HG03460 (cell line): ENCODE measurements around the gene RPS4Y1.
A peak's percentile ranks its signal among the peaks of the same experiment; 100 is the strongest.
"Not testable (repeated sequence)": the region's sequence is repeated elsewhere in the genome, so short reads cannot be mapped to it uniquely, and the experiment has no call there.

Experiments used
- ATAC-seq: cut with Tn5 transposase; IDR thresholded peaks from one replicate; pipeline ENCODE4 v1.9.1; 2021; ENCODE audit not compliant: unreplicated experiment

Gene RPS4Y1

DNA sequence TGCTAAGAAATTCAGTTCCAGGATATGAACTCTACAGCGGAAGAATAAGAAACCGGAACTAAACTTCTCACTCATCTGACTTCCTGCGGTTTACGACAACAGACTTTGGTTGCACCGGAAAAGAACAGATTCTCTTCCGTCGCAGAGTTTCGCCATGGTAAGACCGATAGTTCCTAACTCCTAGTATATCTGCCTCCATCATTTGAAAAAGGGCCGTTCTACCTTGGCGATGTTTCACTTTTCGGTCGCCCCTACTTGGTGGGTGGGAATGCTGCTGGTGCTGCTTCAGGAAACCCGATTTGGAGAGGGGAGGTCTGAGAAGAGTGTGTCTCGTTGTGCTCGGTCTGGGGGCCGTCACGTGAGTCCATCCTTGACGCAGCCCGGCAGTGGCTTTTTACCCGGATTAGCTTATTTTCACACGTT is at the start of gene RPS4Y1:
RPS4Y1 (plus strand) TSS at position 132 of the 423 bp plus-strand sequence; CDS start at position 155, 23 bp downstream.
- ATAC-seq = peak; percentile 84

- no peak for ATAC-seq
These were observed 44.4 kb upstream of the RPS4Y1 start for GRCh38 chrY:2796977-2797523.

- ATAC-seq = no peak
These were observed 43.4 kb upstream of the RPS4Y1 start for GRCh38 chrY:2797991-2798390.

DNA sequence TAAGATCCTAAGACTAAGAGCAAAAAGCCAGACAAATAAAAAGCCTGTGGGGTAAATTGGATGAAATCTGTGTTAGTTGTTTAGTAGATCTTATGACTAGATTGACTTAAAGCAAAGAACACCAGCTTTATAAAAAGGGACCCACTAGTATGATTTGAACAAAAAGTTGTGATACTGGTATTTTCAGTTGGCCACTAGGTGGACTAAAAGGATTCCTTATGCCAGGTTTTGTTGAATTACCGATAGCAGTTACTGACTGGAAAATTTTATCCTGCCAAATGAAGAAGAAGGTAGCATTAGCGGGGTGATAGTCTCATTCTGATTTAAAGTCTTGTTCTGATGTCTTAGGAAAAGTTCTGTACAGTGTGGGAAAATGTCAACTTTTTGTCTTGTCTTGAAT is 41.2 kb upstream of the RPS4Y1 start:
- no peak for ATAC-seq

GRCh38 chrY:2817146-2817896 is 24.1 kb upstream of the RPS4Y1 start:
- ATAC-seq = not testable (repeated sequence)

DNA sequence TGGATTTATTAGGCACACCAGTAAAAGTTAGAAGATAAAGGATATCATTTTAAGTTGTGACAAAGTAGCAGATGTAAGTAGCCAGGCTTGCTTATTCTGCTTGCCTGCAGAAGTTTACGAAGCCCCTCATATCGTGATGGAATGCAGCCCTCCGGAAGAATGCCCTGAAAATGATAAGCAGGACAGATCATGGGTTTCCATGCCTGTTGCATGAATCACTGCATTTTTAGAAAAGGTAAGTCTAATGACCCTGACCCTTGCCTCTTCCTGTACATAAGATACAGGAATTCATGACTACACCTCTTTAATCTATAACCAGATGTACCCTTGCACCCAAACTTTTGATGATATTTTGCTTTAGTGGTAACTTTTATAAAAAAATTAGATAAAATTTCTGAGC is 16.9 kb upstream of the RPS4Y1 start:
- no peak for ATAC-seq

DNA sequence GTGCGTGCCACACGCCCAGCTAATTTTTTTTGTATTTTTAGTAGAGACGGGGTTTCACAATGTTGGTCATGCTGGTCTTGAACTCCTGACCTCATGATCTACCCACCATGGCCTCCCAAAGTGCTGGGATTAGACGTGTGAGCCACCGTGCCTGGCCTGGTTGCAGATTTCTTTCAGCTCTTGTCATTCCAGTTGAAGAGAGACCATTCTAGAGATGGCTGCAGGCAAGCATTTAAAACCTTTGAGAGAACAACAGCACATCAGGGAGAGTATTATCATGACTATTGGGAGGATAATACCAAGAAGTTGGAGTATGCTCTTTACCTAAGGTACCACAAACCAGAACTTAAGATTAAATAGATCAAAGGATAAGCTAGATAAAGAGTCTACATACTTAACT is 12.9 kb upstream of the RPS4Y1 start:
- ATAC-seq = no peak

GRCh38 chrY:2835230-2835629 is 6.2 kb upstream of the RPS4Y1 start:
- ATAC-seq = no peak

GRCh38 chrY:2837078-2837477 is 4.3 kb upstream of the RPS4Y1 start:
- no peak for ATAC-seq

- no peak for ATAC-seq
These were observed 3.5 kb upstream of the RPS4Y1 start for GRCh38 chrY:2837932-2838331.

GRCh38 chrY:2846791-2847190 is 5.4 kb downstream of the RPS4Y1 start:
- ATAC-seq = no peak

DNA sequence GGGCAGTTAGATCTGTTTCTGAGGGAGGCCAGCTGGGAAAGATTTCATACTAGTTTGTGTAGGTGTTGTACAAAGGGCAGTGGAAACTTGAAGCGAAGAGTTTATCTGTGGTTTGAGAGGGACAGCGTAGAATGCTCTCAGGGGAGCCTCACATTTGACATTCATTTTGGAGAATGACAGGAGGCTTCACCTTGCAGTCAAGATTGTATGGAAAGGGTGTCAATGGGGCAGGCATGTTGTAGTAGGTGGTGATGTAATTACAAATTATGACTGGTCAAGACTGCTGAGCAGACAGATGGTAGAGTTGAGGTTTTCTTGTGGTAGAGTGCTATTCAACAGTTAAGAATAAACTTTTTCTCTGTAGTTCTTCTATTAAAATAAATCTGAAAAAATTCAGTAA is 7.0 kb downstream of the RPS4Y1 start:
- no peak for ATAC-seq

- ATAC-seq = no peak
These were observed 8.0 kb downstream of the RPS4Y1 start for GRCh38 chrY:2849368-2849767.

- ATAC-seq = no peak
These were observed 12.9 kb downstream of the RPS4Y1 start for GRCh38 chrY:2854145-2854774.

DNA sequence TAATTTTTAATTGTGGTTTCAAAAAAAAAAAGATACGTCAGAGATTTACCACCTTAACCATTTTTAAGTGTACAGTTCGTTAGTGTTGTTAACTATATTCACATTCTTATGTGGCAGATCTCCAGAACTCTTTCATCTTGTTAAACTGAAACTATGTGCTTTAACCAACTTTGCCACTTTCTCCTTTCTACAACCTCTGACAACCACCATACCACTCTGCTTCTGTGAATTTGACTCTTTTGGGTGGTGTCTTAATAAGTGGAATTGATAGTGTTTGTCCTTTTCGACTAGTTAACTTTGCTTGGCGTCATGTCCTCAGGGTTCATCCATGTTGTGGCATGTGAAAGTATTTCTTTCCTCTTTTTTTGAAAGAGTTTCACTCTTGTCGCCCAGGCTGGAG is 15.7 kb downstream of the RPS4Y1 start:
- ATAC-seq = no peak

DNA sequence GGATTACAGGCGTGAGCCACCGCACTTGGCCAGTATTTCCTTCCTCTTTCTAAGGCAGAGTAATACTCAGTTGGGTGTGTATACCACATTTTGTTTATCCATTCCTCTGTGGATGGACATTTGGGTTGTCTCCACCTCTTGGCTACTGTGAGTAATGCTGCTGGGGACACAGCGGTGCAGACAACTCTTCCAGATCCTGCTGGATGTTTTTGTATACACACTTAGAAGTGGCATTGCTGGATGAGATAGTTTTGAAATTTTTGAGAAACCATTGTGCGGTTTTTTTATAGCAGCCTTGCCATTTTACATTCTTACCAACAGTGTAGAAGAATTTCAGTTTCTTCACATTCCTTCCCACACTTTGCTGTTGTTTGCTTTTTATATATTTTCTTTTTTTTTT is 16.3 kb downstream of the RPS4Y1 start:
- ATAC-seq = no peak

- no peak for ATAC-seq
These were observed 18.4 kb downstream of the RPS4Y1 start for GRCh38 chrY:2859782-2860181.

DNA sequence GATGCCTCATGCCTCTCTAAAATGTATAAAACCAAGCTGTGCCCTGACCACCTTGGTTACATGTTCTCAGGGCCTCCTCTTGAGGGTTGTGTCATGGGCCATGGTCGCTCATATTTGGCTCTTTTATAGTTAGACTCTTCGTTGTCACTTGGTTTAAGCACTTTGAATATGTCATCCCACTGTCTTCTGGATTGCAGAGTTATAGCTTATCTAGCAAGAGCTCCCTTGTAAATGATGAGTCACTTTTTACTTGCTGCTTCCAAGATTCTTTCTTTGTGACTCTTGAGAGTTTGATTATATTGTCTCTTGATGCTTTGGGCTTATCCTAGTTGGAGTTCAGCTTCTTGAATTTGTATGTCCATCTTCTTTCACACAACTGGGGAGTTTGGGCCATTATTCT is 19.1 kb downstream of the RPS4Y1 start:
- ATAC-seq = no peak

- no peak for ATAC-seq
These were observed 25.2 kb downstream of the RPS4Y1 start for GRCh38 chrY:2866581-2866980.

DNA sequence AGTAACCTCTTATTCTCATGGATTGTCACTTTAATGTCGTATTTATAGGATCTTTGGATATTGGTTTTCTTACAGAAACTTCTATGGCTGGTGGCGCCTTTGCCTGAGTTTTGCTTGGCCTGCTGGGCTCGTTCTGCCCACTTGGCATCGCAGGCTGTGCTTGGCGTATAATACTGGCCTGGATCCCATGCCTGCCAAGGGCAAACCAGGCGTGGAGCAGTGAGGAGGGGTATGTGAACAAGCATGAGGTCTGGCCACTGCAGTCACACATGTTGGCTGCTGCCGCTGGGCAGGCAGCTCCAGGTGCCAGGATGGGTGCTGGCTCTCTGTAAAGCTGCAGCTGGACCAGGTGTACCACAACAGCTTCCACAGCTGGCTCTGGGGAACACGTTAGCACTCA is 26.1 kb downstream of the RPS4Y1 start:
- ATAC-seq = no peak

DNA sequence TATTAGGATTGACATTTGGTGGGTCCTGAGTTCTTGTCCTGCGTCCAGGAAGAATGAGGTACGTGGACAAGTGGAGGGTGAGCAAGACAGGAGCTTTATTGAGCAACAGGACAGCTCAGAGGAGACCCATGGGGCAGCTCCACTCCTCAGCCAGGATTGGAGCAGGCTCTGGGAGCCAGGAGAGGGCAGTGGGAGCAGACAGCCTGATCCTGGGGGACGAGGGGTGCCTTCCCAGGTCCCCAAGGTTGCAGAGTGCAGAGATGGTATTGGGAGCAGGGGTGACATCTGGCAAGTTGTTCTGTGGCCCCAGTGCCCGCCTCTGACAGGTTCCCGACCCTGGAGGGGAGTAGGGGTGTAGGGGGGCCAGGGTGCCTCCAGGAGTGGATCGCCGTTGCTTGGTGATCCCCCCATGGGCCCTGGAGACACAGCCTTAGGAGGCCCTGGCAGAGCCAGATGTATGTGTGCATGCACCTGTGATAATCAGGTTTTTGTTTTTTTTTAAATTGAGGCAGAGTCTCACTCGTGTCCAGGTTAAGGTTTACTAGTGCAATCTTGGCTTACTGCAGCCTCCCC is 26.7 kb downstream of the RPS4Y1 start:
- ATAC-seq = no peak

DNA sequence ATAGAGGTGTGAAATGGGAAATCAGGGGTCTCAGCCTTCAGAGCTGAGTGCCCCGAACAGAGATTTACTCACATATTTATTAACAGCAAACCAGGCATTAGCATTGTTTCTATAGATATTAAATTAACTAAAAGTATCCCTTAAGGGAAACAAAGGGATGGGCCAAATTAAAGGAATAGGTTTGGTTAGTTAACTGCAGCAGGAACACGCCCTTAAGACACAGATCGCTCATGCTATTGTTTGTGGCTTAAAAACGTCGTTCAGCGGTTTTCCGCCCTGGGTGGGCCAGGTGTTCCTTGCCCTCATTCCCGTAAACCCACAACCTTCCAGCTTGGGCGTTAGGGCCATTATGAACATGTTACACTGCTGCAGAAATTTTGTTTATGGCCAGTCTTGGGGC is 30.8 kb downstream of the RPS4Y1 start:
- ATAC-seq = not testable (repeated sequence)
